Activated naive CD8-positive, alpha-beta T cell (primary cell): Measurements from ENCODE around the gene PGAM2.
"Not testable (repeated sequence)": the region's sequence is repeated elsewhere in the genome, so short reads cannot be mapped to it uniquely, and the experiment has no call there.

Experiments used
- H3K27ac Mint-ChIP-seq: one replicate; pipeline ENCODE4 v1.8.0; 2021; ENCODE audit warnings: mixed read lengths
- H3K27me3 Mint-ChIP-seq: one replicate; pipeline ENCODE4 v1.8.0; 2021; ENCODE audit warnings: mixed read lengths
- H3K36me3 Mint-ChIP-seq: one replicate; pipeline ENCODE4 v1.8.0; 2021; ENCODE audit warnings: mixed read lengths
- H3K4me1 Mint-ChIP-seq: one replicate; pipeline ENCODE4 v1.8.0; 2021; ENCODE audit warnings: low read depth, mixed read lengths
- H3K4me3 Mint-ChIP-seq: one replicate; pipeline ENCODE4 v1.8.0; 2021; ENCODE audit warnings: mild to moderate bottlenecking, mixed read lengths
- H3K9me3 Mint-ChIP-seq: one replicate; pipeline ENCODE4 v1.8.0; 2021; ENCODE audit warnings: low read depth, mixed read lengths

The PGAM2 gene

GRCh38 chr7:44044315-44045225 lies 20.8 kb downstream of the PGAM2 start, which contains the start of gene DBNL:
DBNL (plus strand) TSS chr7:44044702; CDS start chr7:44044738, 36 bp downstream.
- Mint-ChIP-seq H3K27ac (peak within 1 kb of the TSS; percentile 94), H3K4me1 (peaks cover 51% of the 10 kb centered on the region), H3K9me3 (no peaks in the 10 kb centered on the region), H3K36me3 (peaks cover 9% of the 10 kb centered on the region), H3K27me3 (no peaks in the 10 kb centered on the region), H3K4me3 (peak within 1 kb of the TSS; percentile 95)

- Mint-ChIP-seq H3K27me3 (no peaks in the 10 kb centered on the region), H3K36me3 (peaks cover 9% of the 10 kb centered on the region), H3K27ac (peak overlapping the region; percentile 94), H3K4me3 (peak overlapping the region; percentile 95), H3K9me3 (no peaks in the 10 kb centered on the region), H3K4me1 (peaks cover 49% of the 10 kb centered on the region)
Observed at GRCh38 chr7:44043902-44044301, 21.5 kb downstream of the PGAM2 start.

GRCh38 chr7:44042221-44042620 lies 23.1 kb downstream of the PGAM2 start:
- H3K9me3 Mint-ChIP-seq, result no peaks in the 10 kb centered on the region
- peaks cover 39% of the 10 kb centered on the region for H3K4me1 Mint-ChIP-seq
- peak overlapping the region; percentile 69 for H3K4me3 Mint-ChIP-seq
- H3K27me3 Mint-ChIP-seq, result no peaks in the 10 kb centered on the region
- H3K36me3 Mint-ChIP-seq, result peaks cover 9% of the 10 kb centered on the region
- H3K27ac Mint-ChIP-seq, result no peak overlapping the region

DNA sequence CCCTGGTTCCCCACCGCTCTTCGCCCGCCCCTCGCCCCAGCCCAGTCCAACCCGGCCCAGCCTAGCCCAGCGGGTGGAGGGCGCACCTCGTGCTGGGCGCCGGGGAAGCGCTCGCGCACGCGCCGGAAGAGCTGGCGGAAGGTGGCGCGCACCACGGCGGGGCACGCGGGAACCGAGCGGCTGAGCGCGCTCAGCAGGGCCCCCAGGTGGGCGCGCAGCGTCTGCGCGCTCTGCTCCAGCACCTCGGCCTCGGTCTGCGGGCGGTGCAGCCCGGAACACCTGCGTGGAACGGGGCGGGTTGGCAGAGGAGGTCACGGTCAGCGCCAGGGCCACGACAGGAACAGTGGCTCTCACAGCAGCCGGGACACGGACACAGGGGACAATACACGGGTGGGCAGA lies 24.9 kb downstream of the PGAM2 start:
- H3K27me3 Mint-ChIP-seq, H3K36me3 Mint-ChIP-seq, H3K9me3 Mint-ChIP-seq: not testable (repeated sequence)
- H3K4me3 Mint-ChIP-seq, result peak overlapping the region; percentile 80
- H3K4me1 Mint-ChIP-seq, result peaks cover 22% of the 10 kb centered on the region
- peak overlapping the region; percentile 75 for H3K27ac Mint-ChIP-seq

GRCh38 chr7:44039800-44040492 lies 25.4 kb downstream of the PGAM2 start:
- not testable (repeated sequence) for H3K4me3 Mint-ChIP-seq

GRCh38 chr7:44038961-44039558 lies 26.3 kb downstream of the PGAM2 start:
- Mint-ChIP-seq H3K4me1 (peaks cover 17% of the 10 kb centered on the region), H3K27ac (peak overlapping the region; percentile 19), H3K4me3 (peak overlapping the region; percentile 48)
- not testable (repeated sequence) for H3K9me3 Mint-ChIP-seq, H3K36me3 Mint-ChIP-seq, H3K27me3 Mint-ChIP-seq

More at GRCh38 chr7:44039800-44040492, 25.4 kb downstream of the PGAM2 start:
- peaks cover 17% of the 10 kb centered on the region for H3K4me1 Mint-ChIP-seq
- H3K27ac Mint-ChIP-seq, H3K27me3 Mint-ChIP-seq, H3K9me3 Mint-ChIP-seq, H3K36me3 Mint-ChIP-seq: not testable (repeated sequence)

GRCh38 chr7:44038553-44038952 lies 26.8 kb downstream of the PGAM2 start:
- not testable (repeated sequence) for H3K4me3 Mint-ChIP-seq, H3K27ac Mint-ChIP-seq, H3K36me3 Mint-ChIP-seq

GRCh38 chr7:44037951-44038350 lies 27.4 kb downstream of the PGAM2 start:
- H3K36me3 Mint-ChIP-seq, H3K9me3 Mint-ChIP-seq, H3K27me3 Mint-ChIP-seq, H3K4me3 Mint-ChIP-seq, H3K27ac Mint-ChIP-seq: not testable (repeated sequence)
- H3K4me1 Mint-ChIP-seq, result peaks cover 12% of the 10 kb centered on the region

More at GRCh38 chr7:44038553-44038952, 26.8 kb downstream of the PGAM2 start:
- H3K4me1 Mint-ChIP-seq, result peaks cover 12% of the 10 kb centered on the region
- not testable (repeated sequence) for H3K27me3 Mint-ChIP-seq, H3K9me3 Mint-ChIP-seq

- H3K36me3 Mint-ChIP-seq, H3K9me3 Mint-ChIP-seq, H3K27me3 Mint-ChIP-seq, H3K4me1 Mint-ChIP-seq, H3K27ac Mint-ChIP-seq, H3K4me3 Mint-ChIP-seq: not testable (repeated sequence)
Observed at GRCh38 chr7:44036364-44036763, 29.0 kb downstream of the PGAM2 start.

DNA sequence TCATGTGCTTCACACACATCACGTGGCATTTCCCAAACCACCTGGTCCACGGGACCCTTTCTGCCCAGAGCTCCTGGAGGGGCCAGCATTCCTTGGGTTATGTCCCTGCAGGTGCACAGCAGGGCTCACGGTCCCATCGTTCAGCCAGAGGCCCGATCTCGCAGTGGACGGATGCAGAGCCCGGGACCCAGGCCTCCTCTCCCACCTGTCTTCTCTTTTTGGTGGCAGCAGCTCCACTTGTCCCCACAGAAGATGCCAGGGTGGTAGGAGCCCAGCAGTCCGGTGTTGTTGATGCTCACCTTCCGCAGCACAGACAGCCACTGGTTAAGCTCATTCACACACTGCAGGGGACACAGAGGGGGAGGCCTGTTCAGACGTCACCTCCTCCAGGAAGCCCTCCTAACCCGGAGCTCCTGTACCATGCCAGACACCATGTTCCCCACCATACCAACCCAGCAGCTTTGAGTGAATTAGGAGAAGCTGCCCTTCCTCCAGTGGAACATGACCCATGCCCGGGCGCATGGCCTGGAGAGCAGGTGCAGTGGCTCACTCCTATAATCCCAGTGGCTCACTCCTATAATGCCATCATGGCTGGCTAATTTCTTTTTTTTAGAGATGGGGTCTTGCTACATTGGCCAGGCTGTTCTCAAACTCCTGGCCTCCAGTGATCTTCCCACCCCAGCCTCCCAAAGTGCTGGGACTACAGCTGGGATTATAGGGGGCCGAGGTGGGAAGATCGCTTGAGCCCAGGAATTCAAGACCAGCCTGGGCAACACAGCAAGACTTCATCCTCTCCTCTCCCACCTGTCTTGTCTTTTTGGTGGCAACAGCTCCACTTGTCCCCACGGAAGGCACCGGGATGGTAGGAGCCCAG lies 31.2 kb downstream of the PGAM2 start:
- not testable (repeated sequence) for H3K27ac Mint-ChIP-seq, H3K4me3 Mint-ChIP-seq, H3K4me1 Mint-ChIP-seq, H3K9me3 Mint-ChIP-seq, H3K36me3 Mint-ChIP-seq, H3K27me3 Mint-ChIP-seq

GRCh38 chr7:44032031-44032430 lies 33.3 kb downstream of the PGAM2 start:
- not testable (repeated sequence) for H3K4me3 Mint-ChIP-seq, H3K9me3 Mint-ChIP-seq, H3K27ac Mint-ChIP-seq, H3K36me3 Mint-ChIP-seq, H3K4me1 Mint-ChIP-seq, H3K27me3 Mint-ChIP-seq

DNA sequence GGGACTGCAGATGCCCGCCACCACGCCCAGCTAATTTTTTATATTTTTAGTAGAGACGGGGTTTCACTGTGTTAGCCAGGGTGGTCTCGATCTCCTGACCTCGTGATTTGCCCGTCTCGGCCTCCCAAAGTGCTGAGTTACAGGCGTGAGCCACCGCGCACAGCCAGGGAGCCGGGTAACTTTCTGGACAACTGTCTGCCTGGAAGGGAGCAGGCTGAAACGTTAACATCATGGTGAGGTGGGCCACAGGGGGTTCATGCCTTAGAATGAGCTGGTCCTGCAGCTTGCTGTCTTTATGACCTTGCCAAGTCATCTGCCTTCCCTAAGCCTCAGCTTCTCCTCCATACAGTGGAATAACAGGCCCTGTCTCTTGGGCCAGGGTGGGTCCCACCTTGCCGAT lies 34.0 kb downstream of the PGAM2 start:
- not testable (repeated sequence) for H3K27me3 Mint-ChIP-seq, H3K4me3 Mint-ChIP-seq, H3K4me1 Mint-ChIP-seq, H3K27ac Mint-ChIP-seq, H3K9me3 Mint-ChIP-seq, H3K36me3 Mint-ChIP-seq

GRCh38 chr7:44030029-44030428 lies 35.3 kb downstream of the PGAM2 start:
- not testable (repeated sequence) for H3K27ac Mint-ChIP-seq, H3K36me3 Mint-ChIP-seq, H3K4me1 Mint-ChIP-seq, H3K9me3 Mint-ChIP-seq, H3K4me3 Mint-ChIP-seq, H3K27me3 Mint-ChIP-seq

- not testable (repeated sequence) for H3K9me3 Mint-ChIP-seq, H3K4me1 Mint-ChIP-seq, H3K27me3 Mint-ChIP-seq, H3K36me3 Mint-ChIP-seq, H3K27ac Mint-ChIP-seq, H3K4me3 Mint-ChIP-seq
Observed at GRCh38 chr7:44029433-44029832, 35.9 kb downstream of the PGAM2 start.
